OCI-LY3 (cell line): ENCODE data around the gene FAM72B.
"Not testable (repeated sequence)": the region's sequence is repeated elsewhere in the genome, so short reads cannot be mapped to it uniquely, and the experiment has no call there.

ENCODE experiments used
- H2AFZ ChIP-seq: fragments of 200-600, 300-600 bp; shearing (Covaris generic); 2 replicates; pipeline ENCODE4 v1.6.0; 2014; ENCODE audit warnings: antibody characterized with exemption, low read depth, low read length
- H3K27ac ChIP-seq: fragments of 200-600, 300-600 bp; sonication (generic); 2 replicates; pipeline ENCODE4 v1.5.1; 2014; ENCODE audit warnings: mild to moderate bottlenecking, low read length, moderate library complexity, mixed read lengths
- H3K27me3 ChIP-seq: fragments of 200-600, 300-600 bp; sonication (generic); 2 replicates; pipeline ENCODE4 v1.6.1; 2014; ENCODE audit warnings: low read depth, low read length, mixed read lengths
- H3K36me3 ChIP-seq: fragments of 200-600, 300-600 bp; sonication (generic); replicated peaks from 2 replicates; pipeline ENCODE3; 2014; ENCODE audit warnings: low read depth, low read length, mixed read lengths
- H3K4me1 ChIP-seq: fragments of 300-600, 200-600 bp; sonication (generic); 2 replicates; pipeline ENCODE4 v1.6.1; 2014; ENCODE audit warnings: low read length, mixed read lengths
- H3K4me2 ChIP-seq: fragments of 200-600, 300-600 bp; sonication (generic); 2 replicates; pipeline ENCODE4 v1.6.1; 2014; ENCODE audit warnings: low read length, mixed read lengths
- H3K4me3 ChIP-seq: fragments of 300-600, 200-600 bp; sonication (generic); 2 replicates; pipeline ENCODE4 v1.5.1; 2014; ENCODE audit warnings: antibody characterized with exemption, mild to moderate bottlenecking, low read length, moderate library complexity
- H3K79me2 ChIP-seq: fragments of 300-600, 200-600 bp; shearing (Covaris generic); 2 replicates; pipeline ENCODE4 v1.6.1; 2014; ENCODE audit warnings: mild to moderate bottlenecking, low read length, mixed read lengths
- H3K9ac ChIP-seq: fragments of 300-600, 200-600 bp; shearing (Covaris generic); 2 replicates; pipeline ENCODE4 v1.6.0; 2014; ENCODE audit warnings: mild to moderate bottlenecking, low read length, moderate library complexity
- H3K9me3 ChIP-seq: fragments of 200-600, 300-600 bp; shearing (Covaris generic); 2 replicates; pipeline ENCODE4 v1.6.1; 2014; ENCODE audit warnings: low read length, mixed read lengths; ENCODE audit not compliant: insufficient read depth
- H4K20me1 ChIP-seq: fragments of 200-600, 300-600 bp; sonication (generic); 2 replicates; pipeline ENCODE4 v1.6.1; 2016; ENCODE audit warnings: low read length, mixed read lengths; ENCODE audit not compliant: insufficient read depth

FAM72B gene

DNA sequence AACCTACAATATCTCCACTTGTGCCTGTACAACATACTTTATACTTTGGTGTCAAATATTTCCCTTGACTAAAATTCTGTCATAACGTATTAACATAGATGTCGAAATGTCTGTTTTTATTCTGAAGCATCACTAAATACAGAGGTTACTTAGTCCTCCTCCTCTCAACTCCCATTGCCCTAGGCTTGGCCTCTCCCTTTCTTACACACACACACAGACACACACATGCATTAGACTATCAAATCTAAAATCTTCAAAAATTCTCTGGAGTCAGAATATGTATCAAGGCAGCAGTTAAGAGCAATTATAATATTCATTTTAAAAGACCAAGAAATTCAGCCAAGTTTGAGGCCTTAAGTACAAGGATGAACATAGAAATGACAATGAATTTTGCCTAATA, 7.5 kb downstream of the FAM72B start:
- H2AFZ ChIP-seq, H3K9me3 ChIP-seq, H3K27me3 ChIP-seq, H3K27ac ChIP-seq, H3K4me1 ChIP-seq, H3K9ac ChIP-seq, H3K36me3 ChIP-seq, H4K20me1 ChIP-seq, H3K4me2 ChIP-seq, H3K79me2 ChIP-seq, H3K4me3 ChIP-seq: not testable (repeated sequence)

DNA sequence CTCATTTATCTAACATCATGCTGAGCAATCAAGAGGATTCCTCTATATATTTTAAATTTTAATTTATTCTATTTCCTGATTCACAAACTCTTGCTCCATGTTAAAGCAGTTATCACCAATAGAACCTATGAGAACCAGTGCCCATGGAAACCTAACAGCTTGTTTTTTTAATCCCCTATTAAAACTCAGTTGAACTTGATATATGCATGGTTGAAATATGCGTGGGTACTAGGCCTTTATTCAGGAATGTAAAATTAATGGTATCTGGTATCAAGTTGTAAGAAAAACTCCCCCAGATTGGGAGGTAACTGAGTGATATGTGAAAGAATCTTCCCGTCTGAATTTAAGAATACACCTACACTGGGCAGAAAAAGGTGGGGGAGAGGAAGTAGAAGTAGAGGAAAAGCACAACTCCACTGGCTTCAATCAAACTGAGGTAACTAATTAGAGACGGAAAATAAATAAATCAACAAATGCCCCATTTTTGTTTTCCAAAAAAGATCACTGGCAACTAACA, 15.9 kb downstream of the FAM72B start:
- not testable (repeated sequence) for H3K9me3 ChIP-seq, H3K27me3 ChIP-seq, H3K4me1 ChIP-seq, H3K79me2 ChIP-seq, H4K20me1 ChIP-seq, H3K27ac ChIP-seq, H3K4me2 ChIP-seq, H3K9ac ChIP-seq, H3K4me3 ChIP-seq, H3K36me3 ChIP-seq, H2AFZ ChIP-seq

DNA sequence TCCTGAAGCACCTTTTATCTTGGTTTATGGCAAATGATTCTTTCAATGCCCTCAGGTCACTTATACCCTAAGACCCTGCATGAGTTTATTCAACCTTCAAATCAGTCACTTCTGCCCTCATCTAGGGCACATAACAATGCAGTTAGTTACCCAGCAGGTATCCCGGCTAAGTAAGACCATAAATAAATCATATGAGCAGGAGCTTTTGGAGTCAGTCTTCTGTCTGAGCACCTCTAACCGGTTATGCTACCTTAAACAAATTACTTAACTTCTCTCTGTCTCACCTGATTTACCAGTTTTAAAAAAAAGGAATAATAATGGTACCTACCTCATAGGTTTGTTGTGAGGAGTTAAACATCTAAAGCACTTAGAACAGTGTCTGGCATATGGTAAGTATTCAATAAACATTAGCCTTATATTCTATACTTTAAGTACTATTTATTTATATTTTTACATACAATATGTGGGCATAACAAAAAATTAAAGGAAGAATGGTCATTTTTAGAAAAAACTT, 16.9 kb downstream of the FAM72B start:
- H4K20me1 ChIP-seq, H3K4me1 ChIP-seq, H3K4me3 ChIP-seq, H3K27ac ChIP-seq, H3K27me3 ChIP-seq, H3K9ac ChIP-seq, H3K79me2 ChIP-seq, H2AFZ ChIP-seq, H3K36me3 ChIP-seq, H3K4me2 ChIP-seq, H3K9me3 ChIP-seq: not testable (repeated sequence)

DNA sequence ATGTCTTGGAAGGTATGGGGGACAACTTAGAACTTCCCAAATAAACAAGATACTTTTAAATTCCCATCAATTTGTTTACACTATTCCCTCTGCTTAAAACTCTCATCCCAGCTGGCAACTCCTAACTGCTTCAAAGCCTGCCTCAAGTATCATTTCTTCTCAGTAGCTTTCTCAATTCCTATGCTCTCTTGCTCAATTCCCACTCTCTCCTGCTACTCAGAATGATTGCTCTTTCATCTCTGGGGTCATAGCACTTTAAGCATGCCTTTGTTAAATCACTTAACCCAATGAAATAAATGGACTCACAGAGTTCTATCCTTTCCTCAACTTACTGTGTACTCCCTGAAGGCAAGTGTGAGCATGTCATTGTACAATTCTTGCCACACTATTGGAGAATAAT, 18.8 kb downstream of the FAM72B start:
- H2AFZ ChIP-seq, H4K20me1 ChIP-seq, H3K27me3 ChIP-seq, H3K27ac ChIP-seq, H3K4me1 ChIP-seq, H3K9ac ChIP-seq, H3K9me3 ChIP-seq, H3K4me2 ChIP-seq, H3K4me3 ChIP-seq, H3K79me2 ChIP-seq, H3K36me3 ChIP-seq: not testable (repeated sequence)

GRCh38 chr1:121163850-121164757, 20.0 kb downstream of the FAM72B start:
- not testable (repeated sequence) for H3K4me2 ChIP-seq, H3K27ac ChIP-seq, H3K27me3 ChIP-seq, H3K4me3 ChIP-seq, H2AFZ ChIP-seq, H3K4me1 ChIP-seq, H3K36me3 ChIP-seq, H3K9ac ChIP-seq, H3K79me2 ChIP-seq, H3K9me3 ChIP-seq, H4K20me1 ChIP-seq

DNA sequence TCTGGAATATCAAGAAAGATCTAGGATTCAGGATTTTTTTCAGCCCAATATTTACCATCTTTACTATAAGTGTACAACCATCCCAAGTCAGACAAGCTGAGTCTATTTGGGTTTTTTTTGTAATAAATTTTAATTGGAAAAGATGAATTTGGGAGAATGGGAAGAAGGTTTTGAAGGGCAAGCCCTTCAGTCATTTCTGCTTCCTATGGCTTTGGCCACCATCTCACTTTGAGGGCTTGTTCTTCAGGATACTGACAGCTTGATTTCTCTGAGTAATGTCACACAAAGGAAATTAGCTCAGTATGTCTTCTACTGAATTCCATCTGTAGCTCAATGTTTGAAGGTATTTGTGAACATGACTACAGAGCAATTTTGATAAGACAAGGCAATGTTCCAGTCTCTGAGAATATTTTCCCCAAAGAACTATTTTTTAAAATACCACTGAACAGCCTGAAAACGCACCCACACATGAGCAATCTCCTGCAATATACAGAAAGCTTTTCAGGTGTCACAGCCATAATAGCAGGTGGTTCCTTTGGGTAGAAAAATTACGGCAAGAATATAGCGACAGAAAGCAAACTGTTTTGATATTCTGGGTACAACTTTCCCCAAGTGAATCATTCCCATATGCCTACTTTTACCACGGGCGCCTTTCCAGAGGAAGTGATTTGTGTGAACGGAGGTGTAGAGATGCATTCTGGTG, 22.8 kb downstream of the FAM72B start:
- not testable (repeated sequence) for H3K36me3 ChIP-seq, H3K27me3 ChIP-seq, H3K27ac ChIP-seq, H3K4me1 ChIP-seq, H3K4me2 ChIP-seq, H3K9me3 ChIP-seq, H3K9ac ChIP-seq, H4K20me1 ChIP-seq, H2AFZ ChIP-seq, H3K79me2 ChIP-seq, H3K4me3 ChIP-seq

DNA sequence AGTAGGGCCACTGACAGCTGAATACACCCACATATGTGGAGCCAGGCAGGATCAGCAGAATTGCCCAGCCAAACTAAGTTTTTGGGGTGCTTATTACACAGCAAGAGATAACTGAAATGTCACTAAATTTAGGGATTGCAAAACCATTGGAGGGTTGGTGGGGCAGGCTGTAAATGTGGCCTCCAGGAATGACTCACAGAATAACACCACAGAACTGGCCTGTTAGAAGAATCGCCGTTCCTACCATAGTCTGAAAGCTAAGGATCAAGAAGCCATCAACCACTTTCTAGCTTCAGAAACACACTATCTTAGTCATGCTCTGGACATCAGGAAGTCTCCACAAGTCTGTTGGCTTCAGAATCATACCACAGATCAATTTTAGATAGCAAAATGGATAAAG, 24.0 kb downstream of the FAM72B start:
- not testable (repeated sequence) for H2AFZ ChIP-seq, H3K36me3 ChIP-seq, H4K20me1 ChIP-seq, H3K9me3 ChIP-seq, H3K4me3 ChIP-seq, H3K27me3 ChIP-seq, H3K79me2 ChIP-seq, H3K4me1 ChIP-seq, H3K4me2 ChIP-seq, H3K27ac ChIP-seq, H3K9ac ChIP-seq

- H3K27ac ChIP-seq, H3K36me3 ChIP-seq, H3K4me2 ChIP-seq, H3K27me3 ChIP-seq, H3K4me3 ChIP-seq, H3K79me2 ChIP-seq, H4K20me1 ChIP-seq, H2AFZ ChIP-seq, H3K9me3 ChIP-seq, H3K9ac ChIP-seq, H3K4me1 ChIP-seq: not testable (repeated sequence)
Measured at GRCh38 chr1:121157609-121158008, 26.5 kb downstream of the FAM72B start.

DNA sequence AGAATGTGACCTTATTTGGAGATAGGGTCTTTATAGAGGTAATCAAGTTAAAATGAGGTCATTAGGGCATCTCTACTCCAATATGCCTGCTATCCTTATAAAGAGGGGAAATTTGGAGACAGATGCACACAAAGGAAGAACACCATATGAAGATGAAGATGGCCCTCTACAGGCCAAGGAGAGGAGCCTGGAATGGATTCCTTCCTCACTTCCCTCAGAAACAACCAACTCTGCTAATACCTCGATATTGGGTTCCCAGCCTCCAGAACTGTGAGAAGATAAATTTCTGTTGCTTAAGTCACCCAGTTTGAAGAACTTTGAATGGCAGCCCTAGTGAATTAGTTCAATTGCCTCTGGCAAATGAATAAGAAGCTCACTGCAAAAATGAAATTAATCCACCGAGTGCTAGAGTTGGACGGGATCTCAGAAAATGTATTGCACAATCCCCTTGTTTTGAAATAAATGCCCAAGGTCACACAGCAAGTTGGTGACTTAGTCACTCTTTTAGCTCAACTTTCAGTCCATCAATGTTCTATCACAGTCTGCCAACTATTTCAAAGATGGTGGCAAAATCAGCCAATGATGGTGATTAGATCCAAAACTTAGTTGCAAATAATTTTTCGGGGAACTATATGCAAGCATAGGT, 27.1 kb downstream of the FAM72B start:
- not testable (repeated sequence) for H3K4me3 ChIP-seq, H3K4me2 ChIP-seq, H3K27me3 ChIP-seq, H3K9me3 ChIP-seq, H3K4me1 ChIP-seq, H3K79me2 ChIP-seq, H3K36me3 ChIP-seq, H3K9ac ChIP-seq, H2AFZ ChIP-seq, H4K20me1 ChIP-seq, H3K27ac ChIP-seq
